Ovary (tissue), 3 donors: ENCODE results near the gene CHRNA3.

Experiments used
- CTCF ChIP-seq, 3 donors: fragments of 450-650 bp in 2 of 3; fragments of 200-600 bp in 1 of 3; IDR thresholded peaks; one replicate each; pipeline versions ENCODE4 v1.5.1 to v1.8.0; 2016 to 2022; ENCODE audit warnings: antibody characterized with exemption in 3 of 3, mild to moderate bottlenecking in 1 of 3
- EP300 ChIP-seq: sonication (generic); formaldehyde crosslinking; IDR thresholded peaks from one replicate; pipeline ENCODE4 v1.6.1; 2017; ENCODE audit warnings: antibody characterized with exemption
- POLR2A ChIP-seq: fragments of 450-650 bp; IDR thresholded peaks from one replicate; pipeline ENCODE4 v1.6.1; 2017; ENCODE audit warnings: antibody characterized with exemption, mild to moderate bottlenecking, moderate library complexity
- donor health status: DM: no; HTN: no; CAD: no.

GRCh38 chr15:78634210-78635145, 13.7 kb upstream of the CHRNA3 start:
- TF ChIP-seq CTCF (IDR thresholded peaks at IDR 0.05) (no peak), EP300 (no peak), POLR2A (no peak)
